Stimulated activated CD8-positive, alpha-beta memory T cell treated with anti-CD3 and anti-CD28 coated beads, Interleukin-7, amount 100 ng/mL, for 4 hours (primary cell): ENCODE data around the gene ABCA12.
"Not testable (repeated sequence)": the region's sequence is repeated elsewhere in the genome, so short reads cannot be mapped to it uniquely, and the experiment has no call there.

Source experiments
- DNase-seq, 2 donors: peaks; one replicate each; pipeline ENCODE4 v3.0.0-alpha.2; 2020; ENCODE audit warnings: low read depth in 2 of 2

The ABCA12 gene

GRCh38 chr2:215138479-215138878 is at the start of gene ABCA12:
Gene ABCA12, minus strand, starts transcription at chr2:215138626. Its CDS starts 418 bp downstream, at chr2:215138208.
- DNase-seq: no peak

GRCh38 chr2:215188078-215188477 is 49.7 kb upstream of the ABCA12 start:
- no peak for DNase-seq

GRCh38 chr2:215186021-215186420 is 47.6 kb upstream of the ABCA12 start:
- DNase-seq: no peak

GRCh38 chr2:215178121-215178520 is 39.7 kb upstream of the ABCA12 start:
- DNase-seq: no peak

GRCh38 chr2:215171796-215172195 is 33.4 kb upstream of the ABCA12 start:
- no peak for DNase-seq

- DNase-seq: no peak
Measured at GRCh38 chr2:215171151-215171550, 32.7 kb upstream of the ABCA12 start.

GRCh38 chr2:215166505-215166904 is 28.1 kb upstream of the ABCA12 start:
- not testable (repeated sequence) for DNase-seq

GRCh38 chr2:215163319-215163718 is 24.9 kb upstream of the ABCA12 start:
- DNase-seq: not testable (repeated sequence)

GRCh38 chr2:215161301-215161829 is 22.9 kb upstream of the ABCA12 start:
- DNase-seq: no peak

- no peak for DNase-seq
Measured at GRCh38 chr2:215160081-215160480, 21.7 kb upstream of the ABCA12 start.

- no peak for DNase-seq
Measured at GRCh38 chr2:215156453-215156852, 18.0 kb upstream of the ABCA12 start.

GRCh38 chr2:215149894-215150293 is 11.5 kb upstream of the ABCA12 start:
- no peak for DNase-seq

- DNase-seq: no peak
Measured at GRCh38 chr2:215149486-215149885, 11.1 kb upstream of the ABCA12 start.

GRCh38 chr2:215149060-215149459 is 10.6 kb upstream of the ABCA12 start:
- no peak for DNase-seq

GRCh38 chr2:215145611-215146010 is 7.2 kb upstream of the ABCA12 start:
- no peak for DNase-seq

- DNase-seq: no peak
Measured at GRCh38 chr2:215144106-215144875, 5.9 kb upstream of the ABCA12 start.

GRCh38 chr2:215143458-215143857 is 5.0 kb upstream of the ABCA12 start:
- no peak for DNase-seq

- no peak for DNase-seq
Measured at GRCh38 chr2:215141706-215142105, 3.3 kb upstream of the ABCA12 start.

GRCh38 chr2:215140166-215140707 is 1.8 kb upstream of the ABCA12 start:
- no peak for DNase-seq

GRCh38 chr2:215137741-215138340 is 585 bp downstream of the ABCA12 start:
- no peak for DNase-seq

GRCh38 chr2:215137329-215137686 is 1.1 kb downstream of the ABCA12 start:
- no peak for DNase-seq

GRCh38 chr2:215136669-215137328 is 1.6 kb downstream of the ABCA12 start:
- DNase-seq: no peak
